Umbilical cord (tissue), 2 donors: Measurements from ENCODE around the gene PLBD2. TPM values are rescaled to one million over a fixed set of nuclear protein-coding genes. Genes with fewer than 3 reads are reported as not detected.
"Not testable (repeated sequence)": the region's sequence is repeated elsewhere in the genome, so short reads cannot be mapped to it uniquely, and the experiment has no call there.

Experiments
- DNase-seq: peaks from one replicate; pipeline ENCODE4 v3.0.0-alpha.2; 2015; ENCODE audit warnings: low spot score
- total RNA-seq: library from RNA; depleted of rRNA; stranded (reverse); fragments of >200 nt; gene quantifications from one replicate; pipeline ENCODE4 v1.2.3, GENCODE V29; 2014; ENCODE audit warnings: low replicate concordance; ENCODE audit not compliant: insufficient read depth

The PLBD2 gene
- total RNA-seq, 1 donor from 2014 or later: 19.3 TPM

DNA sequence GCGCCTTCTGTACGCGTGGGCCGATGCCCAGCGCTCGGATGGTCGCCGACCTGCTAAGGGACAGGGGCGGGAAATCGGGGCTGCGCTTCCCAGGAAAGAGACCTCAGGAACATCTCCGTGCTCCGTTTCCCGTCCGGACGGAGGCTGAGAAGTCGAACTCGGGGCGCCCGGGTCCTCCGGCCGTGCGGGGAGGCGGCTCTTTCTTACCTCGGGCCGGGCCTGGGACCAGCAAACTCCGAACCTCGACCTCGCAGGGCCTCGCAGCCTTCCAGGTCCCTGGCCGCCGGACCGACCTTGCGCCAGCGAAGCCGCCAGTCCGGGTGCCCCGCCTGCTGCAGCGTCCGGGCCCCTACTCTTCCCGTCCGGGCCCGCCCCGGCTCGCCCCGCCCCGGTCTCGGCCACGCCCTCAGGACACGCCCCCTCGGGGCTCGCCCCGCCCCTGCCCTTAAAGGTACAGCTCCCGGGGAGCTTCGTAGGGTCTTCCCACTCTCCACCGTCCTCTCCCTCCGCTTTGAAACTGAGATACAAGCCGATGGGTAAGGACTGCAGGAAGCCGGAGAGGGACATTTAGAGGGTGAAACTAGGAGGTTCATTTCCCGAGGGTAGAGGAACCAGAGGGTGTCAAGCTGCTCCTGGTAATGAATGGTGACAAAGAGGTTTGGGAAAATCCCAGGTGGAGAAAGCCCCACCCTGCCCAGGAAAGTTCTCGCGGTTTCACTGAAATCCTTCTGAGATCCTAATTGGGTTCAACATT is 23.4 kb upstream of the PLBD2 start, which contains the start of gene SLC8B1:
TSS of gene SLC8B1 (minus strand) at position 324 of the 754 bp plus-strand sequence. CDS start 2,231 bp downstream, outside the sequence.
- peak; percentile 84 for DNase-seq

DNA sequence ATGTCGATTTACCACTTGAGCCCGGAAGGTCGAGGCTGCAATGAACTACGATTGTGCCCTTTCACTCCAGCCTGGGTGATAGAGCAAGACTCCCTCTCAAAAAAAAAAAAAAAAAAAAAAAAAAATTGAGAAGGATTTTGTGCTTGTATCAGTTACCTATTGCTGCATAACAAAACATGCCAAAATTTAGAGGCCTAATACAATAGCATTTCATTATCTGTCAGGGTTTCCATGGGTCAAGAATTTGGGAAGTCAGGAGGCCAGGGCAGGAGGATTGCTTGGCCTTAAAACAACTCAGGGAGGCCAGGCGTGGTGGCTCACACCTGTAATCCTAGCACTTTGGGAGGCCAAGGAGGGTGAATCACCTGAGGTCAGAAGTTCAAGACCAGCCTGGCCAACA is 18.8 kb upstream of the PLBD2 start:
- DNase-seq: no peak

DNA sequence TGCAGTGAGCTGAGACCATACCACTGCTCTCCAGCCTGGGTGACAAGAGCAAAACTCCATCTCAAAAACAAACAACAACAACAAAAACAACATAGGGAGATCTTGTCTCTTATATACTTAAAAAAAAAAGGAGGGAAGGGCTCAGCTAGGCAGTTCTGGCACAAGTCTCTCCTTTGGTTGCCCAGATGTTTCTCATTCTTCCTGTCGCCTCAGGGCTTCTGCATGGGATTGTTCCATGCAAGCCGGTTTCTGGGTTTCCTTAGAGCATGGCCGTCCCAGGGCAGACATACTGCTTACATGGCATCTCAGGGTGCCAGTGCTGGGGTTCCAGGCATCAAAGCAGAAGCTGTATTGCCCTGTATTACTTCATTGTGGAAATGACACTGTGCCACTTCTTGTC is 18.3 kb upstream of the PLBD2 start:
- DNase-seq: no peak

DNA sequence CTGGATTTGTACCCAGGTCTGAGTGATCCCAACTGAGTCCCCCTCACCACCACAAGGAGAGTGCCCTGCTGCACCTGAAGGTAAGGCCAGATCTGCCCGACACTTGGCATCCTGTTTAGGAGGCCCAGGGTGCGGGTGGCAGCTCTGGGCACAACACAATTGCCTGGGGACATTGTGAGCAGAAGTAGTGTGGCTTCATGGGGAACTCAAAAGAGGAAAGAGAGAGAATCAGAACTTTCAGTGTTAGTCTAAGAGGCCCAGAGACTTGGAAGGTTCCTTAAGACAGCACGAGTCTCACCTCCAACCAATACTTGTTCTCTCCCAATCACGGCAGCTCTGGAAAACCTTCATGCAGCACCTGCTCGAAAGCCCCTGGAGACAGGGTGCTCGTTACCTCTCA is 16.9 kb upstream of the PLBD2 start:
- DNase-seq: no peak

DNA sequence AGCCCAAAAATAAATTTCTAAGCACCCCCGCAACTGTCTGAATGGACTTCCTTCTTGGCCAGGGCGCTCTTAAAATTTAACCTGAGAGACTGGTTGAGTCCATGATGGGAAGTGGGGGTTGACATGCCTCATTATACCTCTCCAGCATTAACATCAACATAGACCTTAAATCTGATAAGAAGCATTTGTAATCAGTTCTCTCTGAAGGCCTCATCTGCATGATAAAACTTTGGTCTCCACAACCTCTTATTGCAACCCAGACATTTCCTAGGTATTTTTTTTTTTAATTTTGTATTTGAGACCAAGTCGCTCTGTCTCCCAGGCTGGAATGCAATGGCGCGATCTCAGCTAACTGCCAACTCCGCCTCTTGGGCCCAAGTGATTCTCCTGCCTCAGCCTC is 13.1 kb upstream of the PLBD2 start:
- DNase-seq: no peak

DNA sequence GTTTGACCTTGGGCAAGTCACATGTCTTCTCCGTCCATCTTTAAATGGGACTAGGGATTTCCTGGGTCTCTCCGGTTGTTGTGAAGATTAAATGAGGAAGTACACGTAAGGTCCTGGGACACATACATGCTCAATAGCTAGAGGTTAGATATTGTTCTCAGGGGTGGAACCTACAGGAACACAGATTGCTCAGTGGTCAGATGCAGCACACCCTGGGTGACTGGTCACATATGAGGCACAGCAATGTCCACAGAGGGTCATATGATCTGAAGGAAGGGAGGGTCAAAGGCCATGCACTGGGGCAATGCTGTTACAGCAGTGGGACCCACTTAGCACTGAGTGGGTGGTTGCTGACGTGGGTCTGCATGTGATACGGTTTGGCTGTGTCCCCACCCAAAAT is 12.0 kb upstream of the PLBD2 start:
- no peak for DNase-seq

DNA sequence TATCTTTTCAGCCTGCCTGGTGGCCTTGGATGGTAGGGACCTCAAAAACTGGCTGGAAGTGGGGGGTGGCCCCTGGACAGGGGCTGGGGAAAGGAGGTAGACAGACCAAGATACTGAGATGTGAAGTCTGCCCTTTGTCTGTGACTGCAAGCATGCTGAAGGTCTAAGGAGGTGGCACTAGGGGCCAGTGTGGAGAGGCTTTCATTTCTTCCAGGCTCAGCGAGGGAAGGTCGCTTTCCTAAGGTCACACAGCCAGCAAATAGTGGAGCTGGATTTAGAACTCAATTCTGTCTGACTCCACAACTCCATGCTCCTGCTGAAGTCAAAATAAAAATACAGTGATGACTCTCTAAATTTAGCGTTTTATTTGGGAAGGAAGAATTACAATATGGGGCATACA is 11.3 kb upstream of the PLBD2 start:
- no peak for DNase-seq

DNA sequence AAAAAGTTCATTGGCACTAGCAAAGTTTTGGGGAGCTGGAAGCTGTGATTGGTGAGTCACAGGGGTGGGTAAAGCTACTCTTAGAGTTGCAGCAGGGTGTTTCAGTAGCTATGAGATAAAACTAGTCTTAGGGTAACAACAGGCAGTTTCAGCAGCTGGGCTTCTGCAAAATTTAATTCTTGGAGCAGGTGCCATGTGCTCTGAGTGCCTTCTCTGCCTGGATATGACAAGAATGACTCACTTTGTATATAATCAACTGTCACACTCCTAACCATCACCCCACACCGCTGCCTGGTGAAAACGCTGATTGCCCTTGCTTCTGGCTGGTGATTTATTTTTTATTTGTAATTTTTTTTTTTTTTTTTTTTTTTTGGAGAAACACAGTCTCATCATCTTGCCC is 10.5 kb upstream of the PLBD2 start:
- no peak for DNase-seq

DNA sequence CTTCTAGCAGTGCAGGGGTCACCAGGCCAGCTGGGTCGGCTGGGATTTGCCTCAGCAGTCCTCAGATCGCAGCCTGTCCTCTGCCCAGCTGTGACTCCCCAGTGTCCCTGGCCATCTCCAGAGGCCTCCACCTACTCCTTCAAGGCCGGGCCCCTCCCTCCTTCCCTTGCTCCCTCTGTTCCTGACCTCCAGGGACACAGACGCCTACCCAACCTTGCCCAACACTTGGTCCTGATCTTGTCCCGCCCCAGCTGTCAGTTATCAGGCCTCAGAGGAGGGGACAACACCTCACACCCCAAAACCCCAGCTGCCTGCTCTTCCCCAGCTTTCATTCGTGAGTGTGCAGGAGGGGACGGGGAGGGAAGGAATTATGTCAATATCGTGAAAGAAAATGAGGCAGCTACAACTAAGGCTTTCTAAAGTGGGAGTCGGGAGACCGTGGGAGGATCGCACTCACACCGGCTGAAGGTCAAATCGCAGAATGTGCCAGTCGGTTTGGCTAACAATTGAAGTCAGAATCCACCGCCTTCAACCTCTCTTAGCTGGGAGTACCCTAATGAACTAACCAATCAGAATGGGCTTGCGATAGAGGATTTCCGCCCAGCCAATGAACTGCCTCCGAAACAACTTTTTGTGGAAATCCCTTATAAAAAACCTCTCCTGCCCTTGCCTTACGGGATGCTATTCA is 9.4 kb upstream of the PLBD2 start:
- no peak for DNase-seq

DNA sequence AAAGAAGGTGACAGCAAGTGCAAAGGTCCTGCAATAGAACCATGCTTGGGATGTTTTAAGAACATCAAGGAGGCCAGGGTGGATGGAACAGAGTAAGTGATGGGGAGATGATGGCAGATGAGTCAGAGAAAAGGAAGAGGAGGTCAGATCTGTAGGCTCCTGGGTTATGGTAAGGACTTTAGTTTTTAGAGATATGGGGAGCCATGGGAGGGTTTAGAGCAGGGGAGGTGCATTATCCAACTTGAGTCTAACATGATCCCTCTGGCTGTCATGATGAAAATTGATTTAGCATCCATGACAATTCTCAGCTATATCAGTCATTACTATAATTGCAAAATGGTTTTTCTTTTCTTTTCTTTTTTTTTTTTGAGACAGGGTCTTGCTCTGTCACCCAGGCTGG is 7.3 kb upstream of the PLBD2 start:
- no peak for DNase-seq

DNA sequence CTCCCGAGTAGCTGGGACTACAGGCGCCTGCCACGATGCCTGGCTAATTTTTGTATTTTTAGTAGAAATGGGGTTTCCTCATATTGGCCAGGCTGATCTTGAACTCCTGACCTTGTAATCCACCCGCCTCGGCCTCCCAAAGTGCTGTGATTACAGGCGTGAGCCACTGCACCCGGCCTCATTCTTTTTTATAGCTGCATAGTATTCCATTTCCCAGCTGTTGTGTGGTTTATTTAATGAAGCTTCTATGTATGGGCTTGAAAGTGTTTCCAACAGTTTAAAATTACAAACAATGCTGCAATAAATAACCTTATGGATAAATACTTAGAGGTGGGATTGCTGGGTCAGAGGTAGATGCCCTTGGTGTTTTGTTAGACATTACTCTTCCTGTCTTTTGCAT is 4.2 kb upstream of the PLBD2 start:
- not testable (repeated sequence) for DNase-seq

DNA sequence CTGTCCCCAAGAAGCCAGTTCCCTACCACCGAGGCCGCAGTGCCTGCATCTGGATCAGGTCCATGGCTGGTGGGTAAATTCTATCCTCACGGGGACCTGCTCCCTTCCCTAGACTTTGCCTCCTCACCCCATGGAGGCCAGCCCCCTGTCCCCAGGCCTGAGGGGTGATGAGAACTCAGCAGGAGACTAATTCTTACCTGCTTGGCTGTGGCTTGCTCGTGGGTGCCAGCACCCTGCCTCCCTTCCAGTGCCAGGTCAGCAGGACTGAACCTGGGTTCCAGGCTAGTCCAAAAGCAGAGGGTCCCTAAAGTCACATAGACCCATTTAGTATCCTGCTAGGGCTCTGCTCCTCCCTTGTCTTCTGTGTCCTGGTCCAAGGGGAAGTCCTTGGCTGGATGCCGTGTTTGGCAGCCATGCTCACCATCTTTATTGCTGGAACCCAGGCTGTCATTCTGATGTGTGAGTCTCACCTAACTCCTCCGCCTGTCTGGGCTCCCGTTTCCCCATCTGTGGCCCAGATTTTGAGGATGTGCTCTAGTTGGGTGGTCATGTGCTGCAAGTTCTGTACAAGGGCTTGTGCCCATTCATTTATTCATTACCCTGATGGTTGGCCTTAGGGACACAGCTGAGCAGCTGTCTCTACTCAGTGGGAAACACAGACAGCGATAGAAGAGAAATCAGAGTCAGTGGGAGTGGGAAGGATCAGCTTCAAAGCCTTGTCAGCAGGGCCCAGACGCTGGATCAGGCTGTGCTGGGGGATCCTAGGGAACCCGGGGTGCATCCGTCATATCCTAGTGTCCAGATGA is 949 bp downstream of the PLBD2 start:
- DNase-seq: peak; percentile 13

DNA sequence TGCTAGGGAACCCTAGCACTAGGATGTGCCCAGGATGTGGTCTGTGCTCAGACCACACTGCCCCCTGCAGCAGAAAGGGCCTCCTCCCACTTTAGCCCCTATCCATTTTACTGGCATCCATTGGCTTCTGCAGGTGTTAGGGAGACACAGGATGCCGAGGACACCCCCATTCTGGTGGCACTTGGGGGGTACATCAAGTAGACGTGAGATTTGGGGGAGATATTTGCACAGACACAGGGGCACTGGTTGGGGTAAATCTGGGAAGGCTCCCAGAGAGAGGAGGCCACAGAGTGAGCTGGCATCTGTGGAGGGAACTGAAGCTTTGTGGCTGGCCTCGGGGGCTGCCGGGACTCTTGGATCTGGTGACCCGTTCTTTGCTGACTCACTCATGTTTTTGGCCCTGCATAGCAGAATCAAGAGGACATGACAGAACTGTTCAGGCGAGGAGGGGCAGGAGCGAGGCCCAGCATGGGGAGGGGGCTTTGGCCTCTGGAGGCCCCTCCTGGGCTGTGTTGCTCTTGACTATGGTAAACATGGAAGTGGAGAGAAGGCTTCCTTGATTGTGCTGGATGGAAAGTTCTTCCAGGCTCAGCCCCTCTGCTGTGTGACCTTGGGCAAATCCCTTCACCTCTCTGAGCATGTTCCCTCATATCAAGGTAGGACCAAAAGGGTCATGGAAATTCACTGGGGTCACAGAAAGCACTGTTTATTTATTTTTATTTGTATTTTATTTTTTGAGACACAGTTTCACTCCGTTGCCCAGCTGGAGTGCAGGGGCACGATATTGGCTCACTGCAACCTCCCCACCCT is 1.8 kb downstream of the PLBD2 start:
- DNase-seq: no peak

DNA sequence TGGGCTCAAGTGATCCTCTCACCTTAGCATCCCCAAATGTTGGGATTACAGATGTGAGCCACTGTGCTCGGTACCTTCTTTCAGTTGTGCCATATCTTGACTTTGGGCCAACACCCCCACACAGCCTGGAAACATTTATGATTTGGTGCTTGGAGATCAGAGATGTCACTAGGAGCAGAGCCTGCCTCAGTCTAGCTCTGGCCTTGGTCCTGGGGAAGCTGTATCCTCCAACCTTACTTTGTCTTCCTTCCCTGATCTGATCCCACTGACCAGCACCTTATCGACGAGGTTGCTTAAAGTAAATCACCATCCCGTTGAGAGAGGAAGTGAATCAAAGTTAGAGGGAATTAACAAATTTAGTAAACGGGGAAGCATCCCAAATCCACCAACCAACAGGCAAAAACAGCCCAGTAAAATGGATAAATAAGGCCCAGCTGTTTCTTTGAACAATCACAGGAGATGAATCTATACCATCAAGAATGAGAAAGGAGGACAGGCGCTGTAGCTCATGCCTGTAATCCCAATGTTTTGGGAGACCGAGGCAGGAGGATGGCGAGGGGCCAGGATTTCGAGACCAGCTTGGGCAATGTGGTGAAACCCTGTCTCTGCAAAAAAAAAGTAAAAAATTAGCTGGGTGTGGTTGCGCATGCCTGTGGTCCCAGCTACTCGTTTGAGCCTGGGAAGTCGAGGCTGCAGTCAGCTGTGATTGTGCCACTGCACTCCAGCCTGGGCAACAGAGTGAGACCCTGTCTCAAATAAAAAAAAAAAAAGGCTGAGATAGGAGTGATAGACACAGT is 3.4 kb downstream of the PLBD2 start:
- DNase-seq: no peak

DNA sequence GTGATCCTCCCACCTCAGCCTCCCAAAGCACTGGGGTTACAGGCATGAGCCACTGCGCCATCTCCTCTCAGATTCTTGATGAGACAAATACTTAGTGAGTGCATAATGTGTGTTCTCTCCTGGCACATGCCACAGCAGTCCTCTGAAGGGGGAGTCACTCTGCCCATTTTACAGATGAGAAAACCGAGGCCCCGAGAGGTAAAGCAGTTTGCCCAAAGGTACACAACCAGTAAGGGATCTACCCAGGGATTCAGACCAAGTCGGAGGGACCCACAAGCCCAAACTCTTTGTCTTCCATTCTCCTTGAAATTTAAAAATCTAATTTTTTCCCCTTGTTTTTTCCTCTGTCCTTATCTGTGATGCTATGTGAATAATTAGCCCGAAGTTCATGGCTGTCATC is 6.3 kb downstream of the PLBD2 start:
- DNase-seq: no peak

DNA sequence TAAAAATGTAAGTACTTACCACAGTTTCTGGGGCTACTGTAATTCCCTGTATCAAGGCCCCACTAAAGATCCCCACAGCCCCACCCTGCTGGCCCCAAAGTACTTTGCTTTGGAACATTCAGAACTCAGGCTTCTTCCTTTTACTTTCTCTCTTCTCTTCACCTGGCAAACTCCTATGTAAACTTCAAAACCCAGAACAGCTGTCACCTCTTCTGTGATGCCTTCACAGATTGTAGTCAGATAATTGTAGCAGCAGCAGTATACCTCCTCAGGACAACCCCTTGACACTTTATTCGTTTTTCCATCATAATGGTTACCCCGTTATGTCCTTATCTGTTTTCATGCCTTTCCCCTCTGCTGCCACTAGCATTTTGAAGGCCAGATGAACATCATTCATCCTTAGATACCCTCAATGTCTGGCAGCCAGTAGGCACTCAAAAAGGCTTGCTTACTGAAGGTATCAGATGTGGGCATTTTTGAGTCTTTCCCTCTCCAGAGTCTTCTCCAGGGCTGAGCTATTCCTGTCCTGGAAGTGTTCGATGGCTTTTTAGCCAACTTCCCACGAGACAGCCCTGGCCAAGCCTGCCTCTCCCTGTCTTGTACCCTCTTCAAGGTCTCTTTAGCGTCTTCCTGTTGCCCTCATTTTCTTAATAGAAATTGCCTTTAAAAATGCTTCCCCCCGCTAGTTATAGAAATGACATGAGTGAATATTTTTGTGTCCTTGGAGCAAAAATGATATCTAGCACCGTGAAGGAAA is 7.4 kb downstream of the PLBD2 start:
- no peak for DNase-seq

DNA sequence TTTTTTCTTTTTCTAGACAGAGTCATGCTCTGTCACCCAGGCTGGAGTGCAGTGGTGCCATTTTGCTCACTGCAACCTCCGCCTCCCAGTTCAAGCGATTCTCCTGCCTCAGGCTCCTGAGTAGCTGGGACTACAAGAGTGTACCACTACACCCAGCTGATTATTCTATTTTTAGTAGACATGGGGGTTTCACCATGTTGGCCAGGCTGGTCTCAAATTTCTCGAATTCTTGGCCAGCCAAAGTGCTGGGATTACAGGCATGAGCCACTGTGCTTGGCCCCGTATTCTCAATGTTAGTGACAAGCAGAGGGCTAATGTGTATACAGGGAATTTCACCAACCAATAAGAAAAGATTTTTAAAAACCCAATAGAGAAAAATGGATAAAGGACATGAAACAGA is 8.4 kb downstream of the PLBD2 start:
- no peak for DNase-seq

DNA sequence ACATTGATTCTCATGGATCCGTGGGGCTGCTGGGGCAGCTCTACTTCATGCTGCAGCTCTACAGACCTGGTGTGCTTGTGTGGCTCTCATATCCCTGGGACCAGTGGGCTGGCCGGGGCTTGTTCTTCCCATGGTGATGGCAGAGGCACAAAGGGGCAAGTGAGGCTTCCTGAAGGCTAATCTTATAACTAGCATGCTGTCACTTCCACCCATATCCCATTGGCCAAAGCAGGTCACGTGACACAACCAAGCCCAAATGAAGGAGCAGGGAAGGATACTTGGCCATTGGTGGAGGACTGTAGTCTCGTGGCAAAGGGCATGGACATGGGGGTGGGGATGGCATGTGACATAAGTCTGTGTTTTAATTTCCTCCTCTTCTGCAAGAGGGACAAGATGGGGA is 9.9 kb downstream of the PLBD2 start:
- DNase-seq: no peak

DNA sequence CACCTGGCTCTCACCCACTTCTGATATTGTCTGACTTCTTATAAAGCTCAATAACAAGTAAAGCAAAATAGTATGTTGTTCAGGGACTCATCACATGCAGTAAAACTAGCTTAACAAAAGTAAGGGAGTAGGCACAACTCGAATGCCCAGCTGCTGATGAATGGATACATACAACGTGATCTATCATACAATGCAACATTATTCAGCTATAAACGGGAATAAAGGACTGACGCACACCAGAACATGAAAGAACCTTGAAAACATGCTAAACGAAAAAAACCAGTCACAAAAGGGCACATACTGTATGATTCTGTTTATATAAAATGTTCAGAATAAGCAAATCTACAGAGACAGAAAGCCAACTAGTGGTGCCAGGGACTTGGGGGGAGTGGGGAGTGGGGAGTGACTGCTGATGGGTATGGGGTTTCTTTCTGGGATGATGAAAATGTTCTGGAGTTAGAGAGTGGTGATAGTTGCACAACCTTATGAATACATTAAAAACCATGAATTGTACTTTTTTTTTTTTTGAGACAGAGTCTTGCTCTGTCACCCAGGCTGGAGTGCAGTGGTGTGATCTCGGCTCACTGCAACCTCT is 11.1 kb downstream of the PLBD2 start:
- DNase-seq: no peak
